OCI-LY1 (cell line): ENCODE results near the gene HOXA7.

Experiments used
- H2AFZ ChIP-seq: fragments of 200-600 bp; sonication (generic), shearing (Covaris generic); 2 replicates; pipeline ENCODE4 v1.6.0; 2014; ENCODE audit warnings: antibody characterized with exemption, mild to moderate bottlenecking, low read length
- H3F3A ChIP-seq: fragments of 200-600 bp; sonication (generic), shearing (Covaris generic); 2 replicates; pipeline ENCODE4 v1.6.0; 2014; ENCODE audit warnings: mild to moderate bottlenecking, antibody characterized with exemption, low read length, moderate library complexity; ENCODE audit not compliant: insufficient read depth
- H3K27ac ChIP-seq: fragments of 200-600 bp; sonication (generic); 2 replicates; pipeline ENCODE4 v1.5.1; 2014; ENCODE audit warnings: low read length, mixed run types, mild to moderate bottlenecking, low read depth; ENCODE audit not compliant: poor library complexity, severe bottlenecking
- H3K27me3 ChIP-seq: fragments of 200-600 bp; sonication (generic); 2 replicates; pipeline ENCODE4 v1.6.0; 2014; ENCODE audit warnings: antibody characterized with exemption, mild to moderate bottlenecking, low read length, moderate library complexity; ENCODE audit not compliant: insufficient read depth
- H3K36me3 ChIP-seq: fragments of 200-600 bp; sonication (generic); 2 replicates; pipeline ENCODE4 v1.6.1; 2014; ENCODE audit warnings: mild to moderate bottlenecking, antibody characterized with exemption, low read length, moderate library complexity, mixed read lengths; ENCODE audit not compliant: insufficient read depth
- H3K4me1 ChIP-seq: fragments of 200-600 bp; sonication (generic); 2 replicates; pipeline ENCODE4 v1.5.1; 2014; ENCODE audit warnings: mild to moderate bottlenecking, low read length, moderate library complexity; ENCODE audit not compliant: insufficient read depth, severe bottlenecking
- H3K4me2 ChIP-seq: fragments of 200-600 bp; sonication (generic), shearing (Covaris generic); 2 replicates; pipeline ENCODE4 v1.6.1; 2014; ENCODE audit warnings: low read length
- H3K4me3 ChIP-seq: fragments of 200-600 bp; sonication (generic); 2 replicates; pipeline ENCODE4 v1.5.1; 2014; ENCODE audit warnings: low read length, low read depth, mild to moderate bottlenecking, mixed read lengths; ENCODE audit not compliant: poor library complexity, severe bottlenecking
- H3K79me2 ChIP-seq: fragments of 200-600 bp; shearing (Covaris generic); 2 replicates; pipeline ENCODE4 v1.6.1; 2016; ENCODE audit warnings: mixed run types, low read length, mixed read lengths; ENCODE audit not compliant: insufficient read depth
- H3K9ac ChIP-seq: fragments of 200-600 bp; sonication (generic), shearing (Covaris generic); 2 replicates; pipeline ENCODE4 v1.6.1; 2014; ENCODE audit warnings: mild to moderate bottlenecking, low read length, mixed read lengths
- H3K9me2 ChIP-seq: fragments of 200-600 bp; sonication (generic), shearing (Covaris generic); 2 replicates; pipeline ENCODE4 v1.6.1; 2014; ENCODE audit warnings: low read depth, mild to moderate bottlenecking, low read length, mixed read lengths
- H3K9me3 ChIP-seq: fragments of 200-600 bp; shearing (Covaris generic); 2 replicates; pipeline ENCODE4 v1.6.1; 2014; ENCODE audit warnings: low read length, mixed read lengths
- H4K20me1 ChIP-seq: fragments of 200-600 bp; sonication (generic), shearing (Covaris generic); 2 replicates; pipeline ENCODE4 v1.6.0; 2016; ENCODE audit warnings: mild to moderate bottlenecking, low read length; ENCODE audit not compliant: insufficient read depth
- EZH2 ChIP-seq: fragments of 200-600 bp; sonication (generic), shearing (Covaris generic); IDR thresholded peaks from 2 replicates; pipeline ENCODE4 v1.8.0; 2017; ENCODE audit warnings: borderline replicate concordance, mixed run types, mild to moderate bottlenecking, antibody characterized with exemption, low read length, moderate library complexity, mixed read lengths
- TF ChIP-seq, protein P1 (sequence below): fragments of 200-600 bp; sonication (generic), shearing (Covaris generic); IDR thresholded peaks from 2 replicates; pipeline ENCODE4 v1.5.1; 2017; ENCODE audit warnings: mild to moderate bottlenecking, antibody characterized with exemption, low read length, moderate library complexity, mixed read lengths

The HOXA7 gene

DNA sequence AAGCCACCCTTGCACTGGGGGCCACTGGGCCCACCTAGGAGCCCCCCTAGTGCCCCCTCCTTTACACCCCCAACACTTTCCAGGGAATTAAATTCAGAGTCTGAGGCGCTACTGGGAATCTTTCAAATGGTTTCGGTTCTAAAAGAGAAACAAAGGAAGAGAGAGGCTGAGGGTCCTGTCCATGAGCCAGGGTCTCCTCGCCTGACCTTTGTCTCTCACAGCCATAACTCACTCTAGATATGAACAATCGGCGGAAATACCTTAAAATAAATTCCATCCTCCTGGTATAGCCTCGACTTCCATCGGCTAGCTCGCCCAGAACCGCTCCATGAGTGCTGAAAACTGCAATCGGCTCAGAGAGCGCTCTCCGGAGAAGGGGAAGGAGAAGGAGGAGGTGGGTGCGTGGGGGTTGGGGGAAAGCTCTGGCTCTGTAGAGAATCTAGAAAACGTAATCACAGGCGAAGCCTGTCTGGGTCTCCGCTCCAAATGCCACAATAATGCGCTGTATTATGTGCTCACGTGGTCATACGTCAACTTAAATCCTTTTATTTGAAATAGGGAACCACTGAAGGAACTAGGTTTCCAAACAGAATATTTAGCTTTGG lies 38.5 kb downstream of the HOXA7 start:
- Histone ChIP-seq H3K27me3 (no peaks in the 10 kb centered on the region; the same call in 1 of the 2 replicates), H3K79me2 (no peaks in the 10 kb centered on the region), H3K4me1 (no peaks in the 10 kb centered on the region), H3K9me2 (no peaks in the 10 kb centered on the region), H3K27ac (no peak overlapping the region), H4K20me1 (no peaks in the 10 kb centered on the region), H3K9me3 (no peaks in the 10 kb centered on the region), H3K4me3 (no peak overlapping the region), H3K36me3 (no peaks in the 10 kb centered on the region), H2AFZ (no peak overlapping the region), H3K9ac (no peak overlapping the region), H3F3A (no peaks in the 10 kb centered on the region), H3K4me2 (no peak overlapping the region)
- no peak for TF ChIP-seq EZH2

DNA sequence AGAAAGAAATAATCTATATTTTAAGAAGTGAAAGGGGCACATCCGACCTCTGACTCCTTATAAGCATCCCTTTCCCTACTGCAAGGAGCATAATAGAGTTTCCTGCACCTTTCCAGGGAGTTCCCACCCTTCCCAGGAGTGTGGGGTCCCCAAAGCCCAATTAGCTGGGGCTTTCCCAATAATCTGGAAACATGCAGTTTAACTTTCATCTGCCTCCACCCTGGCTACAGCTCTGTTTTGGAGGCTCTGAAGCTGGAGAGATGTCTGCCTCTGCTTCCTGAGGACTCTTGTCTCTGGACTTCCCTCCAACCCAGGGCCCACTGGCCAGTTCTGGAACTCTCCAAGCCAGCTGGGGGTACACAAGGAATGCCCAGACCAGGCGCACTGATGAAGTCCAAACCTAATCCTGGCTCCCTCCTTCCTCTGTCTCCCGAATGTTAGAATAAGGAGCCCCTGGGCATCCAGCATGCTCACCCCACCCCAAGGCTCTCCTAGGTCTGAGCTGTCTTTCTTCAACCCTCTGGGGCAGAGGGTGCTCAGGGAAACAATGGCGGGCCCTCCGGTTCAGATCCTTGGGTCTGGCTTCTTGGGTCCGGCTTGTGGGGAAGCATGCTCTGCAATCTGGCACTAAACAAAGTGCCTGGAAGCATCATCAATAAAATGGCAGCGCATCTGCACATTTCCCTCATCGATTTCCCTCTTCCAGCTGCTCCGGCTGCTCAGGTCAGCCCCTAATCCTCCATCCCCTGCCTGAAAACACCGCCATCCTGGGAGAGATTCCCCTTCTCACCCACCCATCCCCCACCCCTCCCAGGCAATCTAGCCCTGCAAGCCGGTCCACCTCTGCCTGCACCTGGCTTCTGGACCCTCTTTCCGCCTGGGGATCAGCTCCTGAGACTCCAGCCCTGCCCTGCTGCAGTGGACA lies 39.3 kb downstream of the HOXA7 start:
- H3K79me2 ChIP-seq: no peaks in the 10 kb centered on the region
- H2AFZ ChIP-seq: no peak overlapping the region
- no peaks in the 10 kb centered on the region for H3K36me3 ChIP-seq
- no peaks in the 10 kb centered on the region for H3K4me1 ChIP-seq
- H3K27me3 ChIP-seq: no peaks in the 10 kb centered on the region; the same call in 1 of the 2 replicates
- no peak overlapping the region for H3K4me2 ChIP-seq
- no peaks in the 10 kb centered on the region for H3F3A ChIP-seq
- H3K9me3 ChIP-seq: no peaks in the 10 kb centered on the region
- no peak for TF ChIP-seq EZH2
- TF ChIP-seq, protein P1, sequence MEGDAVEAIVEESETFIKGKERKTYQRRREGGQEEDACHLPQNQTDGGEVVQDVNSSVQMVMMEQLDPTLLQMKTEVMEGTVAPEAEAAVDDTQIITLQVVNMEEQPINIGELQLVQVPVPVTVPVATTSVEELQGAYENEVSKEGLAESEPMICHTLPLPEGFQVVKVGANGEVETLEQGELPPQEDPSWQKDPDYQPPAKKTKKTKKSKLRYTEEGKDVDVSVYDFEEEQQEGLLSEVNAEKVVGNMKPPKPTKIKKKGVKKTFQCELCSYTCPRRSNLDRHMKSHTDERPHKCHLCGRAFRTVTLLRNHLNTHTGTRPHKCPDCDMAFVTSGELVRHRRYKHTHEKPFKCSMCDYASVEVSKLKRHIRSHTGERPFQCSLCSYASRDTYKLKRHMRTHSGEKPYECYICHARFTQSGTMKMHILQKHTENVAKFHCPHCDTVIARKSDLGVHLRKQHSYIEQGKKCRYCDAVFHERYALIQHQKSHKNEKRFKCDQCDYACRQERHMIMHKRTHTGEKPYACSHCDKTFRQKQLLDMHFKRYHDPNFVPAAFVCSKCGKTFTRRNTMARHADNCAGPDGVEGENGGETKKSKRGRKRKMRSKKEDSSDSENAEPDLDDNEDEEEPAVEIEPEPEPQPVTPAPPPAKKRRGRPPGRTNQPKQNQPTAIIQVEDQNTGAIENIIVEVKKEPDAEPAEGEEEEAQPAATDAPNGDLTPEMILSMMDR: no peak
- no peak overlapping the region for H3K4me3 ChIP-seq
- no peak overlapping the region for H3K27ac ChIP-seq
- no peaks in the 10 kb centered on the region for H3K9me2 ChIP-seq
- H3K9ac ChIP-seq: no peak overlapping the region
- H4K20me1 ChIP-seq: no peaks in the 10 kb centered on the region

DNA sequence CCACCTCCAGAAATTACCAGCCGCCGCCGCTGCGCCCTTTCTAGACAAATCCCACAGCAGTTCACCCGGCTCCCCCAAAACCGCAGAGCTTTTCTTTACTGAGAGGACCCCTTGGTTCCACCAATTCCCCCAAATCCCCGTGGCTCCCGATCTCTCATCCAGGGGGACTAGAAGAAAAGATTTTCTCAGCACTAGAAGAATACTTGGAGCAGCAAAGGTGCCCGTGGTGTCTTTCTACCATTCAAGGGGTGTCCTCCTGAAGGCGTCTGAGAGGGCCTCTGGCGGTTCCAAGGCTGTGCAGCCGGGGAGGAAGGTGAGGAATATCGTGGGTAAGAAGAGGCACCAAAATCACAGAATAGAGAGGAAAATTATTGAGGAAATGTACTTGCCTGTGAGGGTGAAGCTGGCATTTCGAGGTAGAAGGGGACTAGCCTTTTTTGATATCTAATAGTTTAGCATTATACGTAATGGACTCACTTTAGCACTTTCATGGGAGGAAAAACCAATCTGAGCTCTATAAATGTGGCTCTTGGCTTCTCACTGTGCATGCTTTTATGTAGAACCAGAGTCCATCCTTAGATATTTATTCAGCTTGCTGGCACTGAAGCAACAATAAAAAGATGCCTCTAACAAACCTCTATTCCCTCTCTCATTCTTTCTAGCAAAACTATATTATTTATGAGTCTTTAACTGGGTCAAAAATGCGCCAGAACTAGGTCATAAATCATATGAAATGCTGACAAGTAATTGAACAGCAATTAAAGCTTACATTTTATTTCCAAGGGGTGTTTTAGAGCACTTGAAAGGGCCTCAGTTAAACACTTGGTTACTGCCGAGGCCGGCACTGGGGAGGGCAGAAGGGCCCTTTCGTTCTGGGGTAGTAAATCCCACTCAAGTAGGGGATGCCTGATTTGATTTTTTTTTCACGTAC lies 40.2 kb downstream of the HOXA7 start:
- H3K27ac ChIP-seq: no peak overlapping the region
- H3K9me3 ChIP-seq: no peaks in the 10 kb centered on the region
- no peaks in the 10 kb centered on the region for H4K20me1 ChIP-seq
- no peaks in the 10 kb centered on the region for H3F3A ChIP-seq
- no peak overlapping the region for H3K9ac ChIP-seq
- no peak overlapping the region for H2AFZ ChIP-seq
- H3K79me2 ChIP-seq: no peaks in the 10 kb centered on the region
- TF ChIP-seq, protein P1: no peak
- no peak for TF ChIP-seq EZH2
- H3K4me1 ChIP-seq: no peaks in the 10 kb centered on the region
- H3K4me2 ChIP-seq: no peak overlapping the region
- no peaks in the 10 kb centered on the region for H3K27me3 ChIP-seq
- H3K36me3 ChIP-seq: no peaks in the 10 kb centered on the region
- no peaks in the 10 kb centered on the region for H3K9me2 ChIP-seq
- H3K4me3 ChIP-seq: no peak overlapping the region
